H1 (cell line): ENCODE measurements around the gene GBGT1. TPM values are rescaled to one million over a fixed set of nuclear protein-coding genes. Genes with fewer than 3 reads are reported as not detected.

ENCODE experiments used
- CBX8 ChIP-seq: fragments of 300-800, 300-1000 bp; sonication (generic); IDR thresholded peaks from 2 replicates; pipeline ENCODE4 v1.7.1; 2016; ENCODE audit warnings: low read depth, low read length, borderline replicate concordance
- EZH2 ChIP-seq: fragments of 200-600 bp; sonication (generic); IDR thresholded peaks from 2 replicates; pipeline ENCODE4 v1.7.1; 2012; ENCODE audit warnings: low read depth, mild to moderate bottlenecking, moderate library complexity, low read length, inconsistent platforms; ENCODE audit not compliant: severe bottlenecking
- POLR2AphosphoS5 ChIP-seq: IDR thresholded peaks from 2 replicates; pipeline ENCODE4 v1.6.1; 2011; ENCODE audit warnings: low read depth, low read length
- USF2 ChIP-seq: IDR thresholded peaks from 2 replicates; pipeline ENCODE4 v1.6.1; 2011; ENCODE audit warnings: low read length, improper control_type of control experiment
- YY1 ChIP-seq: IDR thresholded peaks from 2 replicates; pipeline ENCODE4 v1.6.1; 2011; ENCODE audit warnings: low read depth, mild to moderate bottlenecking, low read length
- polyA plus RNA-seq, 7 experiments: library from polyadenylated mRNA; depleted of rRNA in 3 of 7; stranded (reverse) in 5 of 7; unstranded in 2 of 7; fragments of >200 nt in 5 of 7; fragments of 200-250 nt in 2 of 7; gene quantifications; 1 replicate in 5 of 7; 2 replicates in 1 of 7; 4 replicates in 1 of 7; pipeline versions ENCODE4 v1.2.1 to v1.2.3, GENCODE V29; 2011 to 2013; ENCODE audit warnings: missing spikeins in 2 of 7, mixed read lengths in 2 of 7
- total RNA-seq: library from RNA; stranded (reverse); fragmentation: NEBNext Ultra II Directional; extraction: Animal tissue kit (Norgen Biotek cat#: 25700); gene quantifications from 2 replicates; pipeline ENCODE4 v1.2.1, GENCODE V29; 2021

The GBGT1 gene
- total and polyA plus RNA-seq, 2 of the 8 experiments (the other 6 are each of a cell fraction or from before 2014, with no cell fraction given) = 7.1 to 9.7 TPM

- TF ChIP-seq USF2 (no peak), EZH2 (no peak), CBX8 (no peak), YY1 (no peak), POLR2AphosphoS5 (no peak)
These were observed 47.9 kb downstream of the GBGT1 start (continued) for GRCh38 chr9:133115604-133116345.
